ENCODE results near the gene FLVCR2. TPM values are rescaled to one million over a fixed set of nuclear protein-coding genes. Genes with fewer than 3 reads are reported as not detected.

Gene FLVCR2
- total and polyA plus RNA-seq, 2 of the 13 experiments (the other 11 are each of a cell fraction or from before 2014, with no cell fraction given) = 9.9 to 10.5 TPM

GRCh38 chr14:75578786-75579337, 442 bp downstream of the FLVCR2 start:
- ATAC-seq (peak; percentile 57), FAIRE-seq (no peak), DNase-seq (ENCODE audit: low spot score) (peak; percentile 31)
- WGBS (ENCODE audit: low lambda C conversion rate) = 3% methylated on average over 6 of the region's 21 CpGs
- intact Hi-C loops (cut with micrococcal nuclease; ENCODE audit: unreplicated experiment) = loop anchor here (5.0 kb wide), 1 partner anchor 403 kb away; the partner anchor contains the start of gene TGFB3
- Histone ChIP-seq H3K4me2 (ENCODE audit: low read depth, low read length) (peak overlapping the region; percentile 96), H3K4me1 (ENCODE audit: insufficient read depth, low read length) (peaks cover 48% of the 10 kb centered on the region), H3K36me3 (replicated peaks in 1 of 2; ENCODE audit: control insufficient read depth in 1 of 2, insufficient read depth in 2 of 2, low read length in 2 of 2) (no peaks in the 10 kb centered on the region), H3K4me3 (replicated peaks in 1 of 3; ENCODE audit: insufficient read depth in 1 of 3, low read depth in 2 of 3, low read length in 3 of 3) (peak overlapping the region; percentile 64 to 91 (median 82)), H3K9me3 (ENCODE audit: low read length) (no peaks in the 10 kb centered on the region), H3K27me3 (ENCODE audit: control insufficient read depth in 1 of 2, insufficient read depth in 2 of 2, low read length in 2 of 2) (no peaks in the 10 kb centered on the region; a peak in 1 of 5 replicates), H3K79me2 (ENCODE audit: insufficient read depth, low read length) (peaks cover 18% of the 10 kb centered on the region), H3K27ac (ENCODE audit: extremely low read length, insufficient read depth, low read length) (peak overlapping the region; percentile 47), H2AFZ (ENCODE audit: low read length) (peak overlapping the region; percentile 36), H3K9ac (ENCODE audit: insufficient read depth, low read depth, low read length) (peak overlapping the region; percentile 73), H4K20me1 (ENCODE audit: insufficient read depth, low read length) (no peaks in the 10 kb centered on the region)
- POLR2A ChIA-PET = interaction anchor here (1.1 to 6.1 kb wide), 7 partner anchors 16 to 81 kb away, joined by 3 to 127 read pairs (median 11); partner anchors contain the start of genes ERG28 and TTLL5
- in situ Hi-C loops (cut with HindIII; ENCODE audit: extremely low pct_ligation_motif_present, low pct_unique_long_range_greater_than_20kb) = loop anchor here (5.0 kb wide), 1 partner anchor 73 kb away; no protein-coding TSS in a partner anchor
- CTCF ChIA-PET (ENCODE audit: low intra/inter-chr PET ratio, low total read pairs) = interaction anchor here (4.4 kb wide), 1 partner anchor 74 kb away, joined by 123 read pairs; no protein-coding TSS in a partner anchor
- TSS peak; percentile 73 for BruUV-seq (replicated peaks)
- TF ChIP-seq ELF1 (CRISPR knock-in tag; IDR thresholded peaks at IDR 0.05) (0 out of 2 replicates have a peak, but pooled peaks have one; percentile 8), ZFX (CRISPR knock-in tag; IDR thresholded peaks at IDR 0.05; ENCODE audit: low read depth) (peak; percentile 29; the same call in 1 of the 2 replicates), NONO (IDR thresholded peaks at IDR 0.05) (no peak), NONO (CRISPR knock-in tag; conservative IDR thresholded peaks at IDR 0.05) (0 out of 2 replicates have a peak, but pooled peaks have one; percentile 39), HES4 (CRISPR knock-in tag; IDR thresholded peaks at IDR 0.05; ENCODE audit: borderline replicate concordance) (peak; percentile 46; the same call in 1 of the 2 replicates), KDM5B (CRISPR knock-in tag; IDR thresholded peaks at IDR 0.05; ENCODE audit: borderline replicate concordance) (no peak), FOXA3 (CRISPR knock-in tag; IDR thresholded peaks at IDR 0.05) (0 out of 2 replicates have a peak, but pooled peaks have one; percentile 8), ZNF549 (CRISPR knock-in tag; IDR thresholded peaks at IDR 0.05) (no peak), NFYC (CRISPR knock-in tag; IDR thresholded peaks at IDR 0.05) (no peak), ZNF749 (CRISPR knock-in tag; IDR thresholded peaks at IDR 0.05; ENCODE audit: borderline replicate concordance) (peak; percentile 66; the same call in 1 of the 2 replicates), STAG1 (CRISPR knock-in tag; IDR thresholded peaks at IDR 0.05) (peak; percentile 26; the same call in 1 of the 2 replicates), ZNF33B (CRISPR knock-in tag; IDR thresholded peaks at IDR 0.05) (0 out of 2 replicates have a peak, but pooled peaks have one; percentile 25), HNRNPLL (IDR thresholded peaks at IDR 0.05; ENCODE audit: low read depth, low read length, poor library complexity, severe bottlenecking) (peak; percentile 72), HOXA3 (CRISPR knock-in tag; IDR thresholded peaks at IDR 0.05) (0 out of 2 replicates have a peak, but pooled peaks have one; percentile 3), ZNF121 (CRISPR knock-in tag; IDR thresholded peaks at IDR 0.05) (0 out of 2 replicates have a peak, but pooled peaks have one; percentile 14), ZMYM3 (CRISPR knock-in tag; IDR thresholded peaks at IDR 0.05) (peak; percentile 36; the same call in 1 of the 2 replicates), SMAD3 (CRISPR knock-in tag; IDR thresholded peaks at IDR 0.05) (0 out of 2 replicates have a peak, but pooled peaks have one; percentile 2), ZNF225 (CRISPR knock-in tag; IDR thresholded peaks at IDR 0.05) (0 out of 2 replicates have a peak, but pooled peaks have one; percentile 49), SIN3A (IDR thresholded peaks at IDR 0.05; ENCODE audit: borderline replicate concordance, low read depth, low read length) (peak; percentile 5; the same call in 1 of the 2 replicates)

Data from HepG2 (cell line).